GM21360 (cell line): Measurements from ENCODE around the gene NUP160.
"Not testable (repeated sequence)": the region's sequence is repeated elsewhere in the genome, so short reads cannot be mapped to it uniquely, and the experiment has no call there.

Experiments
- ATAC-seq: cut with Tn5 transposase; IDR thresholded peaks from one replicate; pipeline ENCODE4 v1.9.1; 2021; ENCODE audit warnings: mild to moderate bottlenecking, moderate library complexity; ENCODE audit not compliant: unreplicated experiment

Gene NUP160

DNA sequence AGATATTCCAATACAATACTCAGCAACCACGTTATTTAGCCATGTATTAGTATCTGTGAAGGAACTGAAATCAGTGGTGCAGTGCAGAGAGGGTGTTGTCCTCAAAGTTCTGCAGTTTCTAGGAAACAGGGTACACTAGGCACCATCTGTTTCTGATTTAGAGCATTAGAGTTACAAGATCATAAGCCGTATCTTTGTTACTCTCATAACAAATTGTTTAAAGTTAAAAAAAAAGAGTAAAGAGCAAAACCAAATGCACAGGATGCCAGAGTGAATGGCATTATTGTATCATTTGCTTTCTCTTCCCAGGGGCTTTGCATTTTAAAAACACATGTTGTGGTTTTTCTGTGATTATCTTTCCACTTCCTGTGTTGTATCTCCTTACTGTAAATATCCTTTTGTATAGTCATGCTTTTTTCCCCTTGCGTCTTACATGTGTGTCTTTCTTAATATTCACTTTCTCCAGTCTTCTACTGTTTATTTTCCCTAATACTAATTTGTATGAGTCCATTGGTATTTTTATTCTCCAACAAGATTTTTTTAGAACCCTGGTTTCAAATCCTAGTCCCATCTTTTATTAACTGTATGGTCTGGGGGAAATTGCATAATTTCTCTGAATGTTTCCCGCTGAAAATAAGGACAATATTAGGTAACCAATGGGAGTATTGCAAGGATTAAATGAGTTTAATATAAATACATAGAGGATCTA lies 15.2 kb upstream of the NUP160 start:
- peak; percentile 71 for ATAC-seq

DNA sequence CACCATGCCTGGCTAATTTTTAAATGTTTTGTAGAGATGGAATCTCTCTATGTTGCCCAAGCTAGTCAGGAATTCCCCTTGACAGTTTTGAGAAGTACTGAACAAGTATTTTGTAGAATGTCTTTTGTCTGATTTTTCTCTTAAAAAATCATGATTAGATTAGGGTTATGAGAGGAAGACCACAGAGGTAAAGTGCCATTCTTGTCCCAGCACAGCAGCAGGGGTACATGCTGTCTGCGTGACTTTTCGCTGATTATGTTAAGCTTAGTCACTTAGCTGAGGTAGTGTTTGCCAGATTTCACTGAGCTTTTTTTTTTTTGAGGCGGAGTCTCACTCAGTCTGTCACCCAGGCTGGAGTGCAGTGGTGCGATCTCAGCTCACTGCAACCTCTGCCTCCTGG lies 13.6 kb upstream of the NUP160 start:
- no peak for ATAC-seq

DNA sequence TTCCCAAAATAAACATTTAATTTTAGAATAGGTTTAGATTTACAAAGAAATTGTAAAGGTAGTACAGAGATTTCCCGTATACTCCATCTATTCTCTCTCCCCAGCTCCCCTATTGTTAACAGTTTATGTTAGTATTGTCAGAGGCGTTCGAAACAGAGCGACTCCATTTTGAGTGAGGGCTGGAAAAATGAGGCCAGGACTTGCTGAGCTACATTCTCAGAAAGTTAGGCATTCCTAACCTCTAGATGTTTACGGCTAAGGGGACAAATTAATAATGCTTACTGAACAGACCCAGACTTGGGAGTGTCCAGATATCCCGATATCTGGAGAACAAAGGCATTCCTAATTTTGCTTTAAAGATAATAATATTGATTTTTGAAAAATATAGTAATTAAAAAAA lies 12.4 kb upstream of the NUP160 start:
- no peak for ATAC-seq

DNA sequence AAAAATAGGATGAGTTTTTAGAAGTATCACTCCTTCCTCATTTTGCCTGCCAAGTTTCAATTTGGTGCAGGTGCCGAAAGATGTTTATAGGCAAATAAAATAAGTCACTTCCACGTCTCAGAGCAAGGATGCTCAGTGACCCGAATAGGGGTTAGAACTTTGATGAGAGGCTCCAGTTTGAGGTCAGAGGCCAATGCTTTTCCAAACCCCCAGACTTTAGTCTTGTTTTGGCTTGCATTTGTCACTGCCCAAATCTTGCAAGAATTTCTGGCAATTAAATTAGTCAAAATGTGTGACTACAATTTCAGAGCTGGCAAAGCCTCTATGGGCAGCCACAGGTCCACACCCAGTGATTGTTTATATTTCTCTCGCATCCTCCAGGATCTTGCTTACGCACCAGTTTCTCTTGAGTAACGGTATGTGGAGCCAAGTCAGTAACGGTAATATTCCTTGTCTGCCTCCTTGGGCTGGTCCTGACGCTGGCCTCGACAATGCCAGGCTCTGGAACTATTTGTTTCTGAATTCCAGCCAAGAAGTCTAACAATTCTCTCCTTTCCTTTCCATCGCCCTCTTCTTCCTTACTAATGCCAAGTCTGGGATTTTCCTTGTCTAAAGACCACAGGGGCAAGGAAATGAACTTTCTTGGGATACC lies 9.9 kb upstream of the NUP160 start:
- ATAC-seq, result no peak

DNA sequence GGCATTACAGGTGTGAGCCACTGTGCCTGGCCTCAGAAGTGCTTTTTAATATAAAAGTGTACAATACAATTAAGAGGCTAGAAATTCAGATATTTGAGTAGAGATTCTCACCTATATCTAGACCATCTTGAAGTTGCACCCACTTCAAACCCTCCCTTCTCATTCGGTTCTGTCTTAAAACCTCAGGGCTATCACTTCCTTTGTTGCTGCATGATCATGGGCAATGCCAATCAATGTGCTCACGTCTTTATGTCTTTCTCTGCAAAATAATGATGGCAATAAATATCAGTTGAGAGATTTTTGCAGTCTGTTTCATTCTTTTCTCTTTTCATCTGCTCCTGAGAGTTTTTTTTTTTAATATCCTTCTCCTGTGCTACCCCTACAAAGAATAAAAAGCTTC lies 9.3 kb upstream of the NUP160 start:
- ATAC-seq, result no peak

DNA sequence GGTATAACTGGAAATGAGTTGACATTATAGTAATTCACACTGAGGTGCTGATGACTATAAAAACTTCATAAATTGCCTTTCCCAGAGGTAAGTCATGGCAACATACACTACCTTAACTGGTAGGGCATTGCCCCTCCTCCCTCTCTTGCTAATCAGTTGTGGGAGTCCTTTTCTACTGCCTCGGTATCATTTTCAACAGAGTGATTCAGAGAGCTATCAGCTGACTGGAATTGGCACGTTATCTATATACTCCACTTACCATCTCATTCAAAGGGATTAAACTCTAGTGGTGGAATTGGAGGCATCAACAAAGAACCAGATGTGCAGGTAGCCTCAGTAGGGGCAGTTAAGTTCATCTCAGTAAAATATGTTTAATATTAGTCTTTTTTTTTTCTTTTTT lies 8.0 kb upstream of the NUP160 start:
- no peak for ATAC-seq

DNA sequence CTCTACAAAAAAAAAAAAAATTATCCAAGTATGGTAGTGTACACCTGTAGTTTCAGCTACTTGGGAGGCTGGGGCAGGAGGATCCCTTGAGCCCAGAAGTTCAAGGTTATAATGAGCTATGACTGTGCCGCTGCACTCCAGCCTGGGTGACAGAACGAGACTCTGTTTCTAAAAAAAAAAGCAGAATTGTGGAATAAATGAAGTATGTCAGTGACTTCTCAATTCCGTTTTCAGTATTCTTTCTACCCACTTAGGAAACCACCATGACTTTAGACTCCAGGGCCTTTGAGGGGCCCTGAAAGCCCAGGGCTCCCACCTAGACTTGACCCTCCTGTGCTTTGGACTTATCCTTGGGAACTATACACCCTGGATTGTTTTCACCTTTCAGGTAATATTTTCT lies 6.5 kb upstream of the NUP160 start:
- peak; percentile 48 for ATAC-seq

DNA sequence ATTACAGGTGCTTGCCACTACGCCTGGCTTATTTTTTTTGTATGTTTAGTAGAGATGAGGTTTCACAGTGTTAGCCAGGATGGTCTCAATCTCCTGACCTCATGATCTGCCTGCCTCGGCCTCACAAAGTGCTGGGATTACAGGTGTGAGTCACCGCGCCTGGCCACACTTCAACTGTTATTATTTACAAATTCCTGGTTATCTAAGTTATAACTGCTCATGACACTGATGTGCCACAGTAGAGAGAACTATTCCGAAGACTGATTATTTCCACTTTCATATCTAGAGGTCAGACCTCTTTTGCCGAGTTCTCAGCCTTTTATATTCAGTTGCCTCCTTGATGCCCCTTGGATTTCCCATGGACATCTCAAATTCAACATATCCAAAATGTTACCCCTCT lies 3.9 kb upstream of the NUP160 start:
- ATAC-seq, result no peak

DNA sequence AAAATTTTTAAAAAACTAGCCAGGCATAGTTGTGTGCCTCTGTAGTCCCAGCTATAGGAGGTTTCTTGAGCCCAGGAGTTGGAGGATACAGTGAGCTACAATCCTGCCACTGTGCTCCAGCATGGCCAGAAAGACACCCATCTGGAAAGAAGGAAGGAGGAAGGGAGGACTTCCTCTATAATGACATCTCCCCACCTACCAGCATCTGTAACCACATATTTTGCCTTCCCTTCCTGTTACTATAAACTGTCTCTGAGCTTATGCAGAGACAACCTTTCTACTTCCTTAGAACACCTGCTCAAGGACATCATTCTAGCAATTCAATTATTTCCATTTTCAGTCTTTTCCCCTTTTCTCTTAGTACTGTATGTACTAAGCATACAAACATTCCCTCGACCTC lies 2.2 kb upstream of the NUP160 start:
- ATAC-seq, result peak; percentile 34

DNA sequence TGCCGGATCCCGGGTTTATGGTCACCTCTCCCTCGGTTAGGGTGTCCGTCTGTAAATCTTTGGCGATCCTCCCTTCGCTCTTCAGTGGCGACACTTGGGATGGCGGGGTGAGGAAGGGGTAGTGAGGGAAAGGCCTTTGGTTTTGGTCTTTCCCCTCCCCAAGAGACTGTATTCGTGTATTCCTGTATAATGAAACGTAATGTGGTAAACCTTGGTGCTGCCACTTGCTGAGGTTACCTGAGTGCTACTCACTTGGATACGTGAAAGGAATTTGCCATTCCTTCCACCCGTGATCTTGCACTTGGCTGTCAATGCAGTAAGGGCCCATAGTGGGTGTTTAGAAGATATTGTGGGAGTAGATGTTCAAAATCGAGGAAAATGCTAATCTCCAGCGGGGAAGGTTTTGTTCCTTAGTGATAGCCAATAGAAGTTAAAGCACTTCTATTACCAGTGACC lies 578 bp upstream of the NUP160 start:
- peak; percentile 9 for ATAC-seq

DNA sequence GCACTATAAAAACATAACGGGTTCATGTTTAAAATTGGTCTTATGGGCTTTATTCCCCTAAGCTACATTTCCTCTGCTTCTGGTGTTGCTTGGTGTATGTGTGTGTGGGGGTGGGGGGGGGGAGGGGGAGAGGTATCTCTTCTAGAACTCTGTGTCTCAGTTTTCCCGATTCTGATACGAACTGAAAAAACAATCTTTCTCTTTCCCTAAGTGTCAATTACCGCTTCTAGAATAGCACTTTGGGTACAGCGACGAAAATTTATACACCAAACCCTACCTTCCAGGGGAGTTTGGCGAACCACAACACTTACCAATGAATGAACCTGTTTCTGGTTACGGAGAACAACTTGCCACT lies 636 bp downstream of the NUP160 start:
- no peak for ATAC-seq

DNA sequence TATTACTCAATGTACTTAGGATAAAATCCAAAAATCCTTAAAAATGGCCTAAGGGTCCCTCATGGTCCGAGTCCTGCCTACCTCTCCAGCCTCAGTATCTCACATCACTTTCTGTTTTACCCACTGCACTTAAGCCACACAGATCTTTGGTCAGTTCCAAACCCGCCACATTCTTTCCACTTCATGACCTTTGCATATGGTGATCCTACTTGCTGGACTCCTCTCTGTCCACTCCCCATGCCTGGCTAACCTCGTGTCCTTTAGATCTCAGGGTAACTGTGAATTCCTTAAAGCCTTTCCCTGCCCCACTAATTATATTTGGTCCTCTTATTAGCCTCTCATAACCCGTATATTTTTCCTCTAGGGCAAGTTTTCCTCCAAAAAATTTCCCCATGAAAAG lies 1.2 kb downstream of the NUP160 start:
- no peak for ATAC-seq

DNA sequence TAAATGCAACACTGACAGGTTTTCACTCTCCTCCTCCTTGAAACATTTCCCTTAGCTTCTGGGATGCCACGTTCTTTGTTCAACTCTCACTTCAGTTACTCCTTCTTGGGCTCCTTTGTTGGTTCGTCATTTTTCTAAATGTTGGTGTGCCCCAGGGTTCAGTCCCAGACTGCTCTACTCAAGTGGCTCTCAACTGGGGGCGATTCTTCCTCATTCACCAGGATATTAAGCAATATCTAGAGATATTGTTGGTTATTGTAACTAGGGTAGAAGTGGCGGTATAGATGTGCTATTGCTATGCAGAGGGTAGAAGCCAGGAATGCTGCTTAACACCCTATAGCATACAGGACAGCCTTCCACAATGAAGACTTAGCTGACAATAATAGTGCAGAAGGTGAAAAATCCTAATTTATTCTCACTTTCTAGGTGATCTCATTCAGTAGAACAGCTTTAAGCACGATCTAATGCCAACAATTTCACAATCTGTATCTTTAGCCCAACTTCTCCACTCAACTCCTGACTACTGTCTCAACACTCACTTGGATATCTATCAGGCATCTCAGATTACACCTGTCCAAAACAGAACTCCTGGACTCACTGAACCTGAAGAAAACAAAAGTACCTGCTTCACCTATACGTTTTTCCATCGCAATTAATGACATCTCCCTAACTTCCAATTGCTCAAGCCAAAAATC lies 4.6 kb downstream of the NUP160 start:
- no peak for ATAC-seq

DNA sequence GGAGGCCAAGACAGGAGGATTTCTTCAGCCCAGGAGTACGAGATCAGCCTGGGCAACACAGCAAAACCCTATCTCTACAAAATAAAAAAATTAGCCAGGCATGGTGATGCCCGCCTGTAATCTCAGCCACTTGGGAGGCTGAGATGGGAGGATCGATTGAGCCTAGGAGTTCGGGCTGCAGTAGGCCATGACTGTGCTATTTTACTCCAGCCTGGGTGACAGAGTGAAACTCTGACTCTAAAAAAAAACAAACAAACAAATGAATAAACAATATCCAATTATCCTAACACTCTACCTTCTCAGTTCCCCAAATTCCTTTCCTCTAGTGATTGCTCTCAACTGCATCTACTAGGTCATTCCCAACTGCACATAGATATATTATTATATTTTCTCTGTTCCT lies 5.4 kb downstream of the NUP160 start:
- no peak for ATAC-seq

DNA sequence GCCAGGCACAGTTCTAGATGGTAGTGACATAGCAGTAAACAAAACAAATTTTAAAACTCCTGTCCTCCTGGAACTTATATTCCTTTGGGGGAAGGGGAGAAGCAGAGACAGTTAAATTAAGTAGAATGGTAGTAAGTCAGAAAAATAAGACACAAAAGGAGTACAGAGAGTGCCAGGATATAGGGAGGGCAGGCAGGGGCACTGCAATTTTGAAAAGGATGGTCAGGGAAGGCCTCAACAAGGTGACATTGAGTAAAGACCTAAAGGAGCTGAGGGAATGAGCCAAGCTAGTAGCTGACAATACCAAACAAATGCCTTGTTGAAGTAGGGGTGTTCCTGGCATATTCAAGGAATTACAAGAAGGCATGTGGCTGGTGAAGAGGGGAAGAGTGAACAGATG lies 10.2 kb downstream of the NUP160 start:
- no peak for ATAC-seq

DNA sequence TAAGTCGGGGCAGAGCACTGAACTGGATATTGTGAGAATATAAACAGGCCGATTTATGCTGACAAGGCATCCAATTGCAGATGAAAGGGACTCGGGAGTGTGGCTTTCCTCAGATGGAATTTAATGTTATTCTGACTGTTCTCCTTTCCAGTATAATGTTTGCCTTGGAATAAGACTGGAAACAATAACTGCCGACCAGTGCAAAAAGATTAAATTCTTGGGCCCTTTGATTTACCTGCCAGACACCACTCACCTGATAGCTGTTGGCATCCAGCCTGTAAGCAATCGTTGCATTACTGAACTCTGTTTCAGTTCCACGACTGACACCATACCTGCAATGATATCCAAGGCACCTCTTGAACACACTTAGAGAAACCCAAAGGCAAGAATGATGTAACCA lies 10.9 kb downstream of the NUP160 start:
- ATAC-seq, result no peak

DNA sequence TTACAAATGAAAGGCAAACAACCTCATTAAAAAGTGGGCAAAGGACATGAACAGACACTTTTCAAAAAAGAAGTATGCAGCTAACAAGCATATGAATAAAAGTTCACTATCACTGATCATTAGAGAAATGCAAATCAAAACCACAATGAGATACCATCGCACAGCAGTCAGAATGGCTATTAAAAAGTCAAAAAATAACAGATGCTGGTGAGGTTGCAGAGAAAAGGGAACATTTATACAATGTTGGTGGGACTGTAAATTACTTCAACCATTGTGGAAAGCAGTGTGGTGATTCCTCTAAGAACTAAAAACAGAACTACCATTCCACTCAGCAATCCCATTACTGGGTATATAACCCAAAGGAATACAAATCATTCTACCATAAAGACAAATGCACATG lies 18.1 kb downstream of the NUP160 start:
- ATAC-seq, result not testable (repeated sequence)

DNA sequence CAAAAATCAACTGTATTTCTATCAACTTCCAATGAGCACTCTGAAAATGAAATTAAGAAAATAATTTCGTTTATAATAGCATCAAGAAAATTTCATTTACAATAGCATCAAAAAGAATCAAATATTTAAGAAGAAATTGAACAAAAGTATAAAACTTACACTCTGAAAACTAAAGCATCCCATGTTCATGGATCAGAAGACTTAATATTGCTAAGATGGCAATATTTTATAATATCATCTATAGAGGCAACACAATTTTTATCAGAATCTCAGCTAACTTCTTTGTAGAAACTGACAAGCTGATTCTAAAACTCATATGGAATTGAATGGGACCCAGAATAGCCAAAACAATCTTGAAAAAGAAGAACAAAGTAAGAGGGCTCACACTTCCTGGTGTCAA lies 19.9 kb downstream of the NUP160 start:
- ATAC-seq, result no peak

DNA sequence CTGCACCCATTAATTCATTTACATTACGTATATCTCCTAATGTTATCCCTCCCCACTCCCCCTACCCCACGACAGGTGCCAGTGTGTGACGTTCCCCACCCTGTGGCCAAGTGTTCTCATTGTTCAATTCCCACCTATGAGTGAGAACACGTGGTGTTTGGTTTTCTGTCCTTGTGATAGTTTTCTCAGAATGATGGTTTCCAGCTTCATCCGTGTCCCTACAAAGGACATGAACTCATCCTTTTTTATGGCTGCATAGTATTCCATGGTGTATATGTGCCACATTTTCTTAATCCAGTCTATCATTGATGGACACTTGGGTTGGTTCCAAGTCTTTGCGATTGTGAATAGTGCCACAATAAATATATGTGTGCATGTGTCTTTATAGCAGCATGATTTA lies 25.5 kb downstream of the NUP160 start:
- ATAC-seq, result not testable (repeated sequence)

DNA sequence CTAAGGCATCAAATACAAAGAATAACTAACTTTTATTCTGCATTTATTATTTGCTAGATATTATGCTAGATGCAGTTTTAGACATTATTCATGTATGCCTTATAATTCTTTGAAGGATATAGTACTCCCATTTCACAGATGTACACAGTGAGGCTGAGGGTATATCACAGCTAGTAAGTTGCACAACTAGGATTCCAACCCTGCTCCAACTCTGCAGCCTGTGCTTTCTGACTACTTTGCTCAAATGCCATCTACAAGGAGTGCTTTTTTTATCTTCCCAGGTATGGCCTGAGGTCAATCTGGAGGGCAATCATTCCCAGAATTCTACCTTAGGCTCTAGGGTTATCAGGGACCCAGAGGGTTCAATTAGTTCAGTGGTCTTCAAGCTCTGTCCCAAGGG lies 28.4 kb downstream of the NUP160 start:
- ATAC-seq, result no peak

DNA sequence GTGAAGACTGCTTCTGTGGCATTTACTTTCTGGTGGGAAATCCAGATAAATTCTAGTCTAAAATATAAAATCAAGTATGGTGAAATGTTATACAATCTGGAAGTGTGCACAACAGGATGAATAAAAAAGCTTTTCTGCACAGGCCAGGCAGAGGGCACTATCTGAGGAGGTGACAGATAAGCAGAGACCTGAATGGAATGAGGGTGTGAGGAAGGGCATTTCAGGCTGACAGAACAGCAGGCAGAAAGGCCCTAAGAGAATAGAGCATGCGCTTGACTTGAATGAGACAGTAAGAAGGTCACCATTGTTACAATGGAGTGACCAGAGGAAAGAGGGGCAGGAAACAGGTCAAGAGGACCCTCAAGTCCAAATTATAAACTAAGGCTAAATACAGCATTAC lies 47.4 kb downstream of the NUP160 start:
- ATAC-seq, result no peak

DNA sequence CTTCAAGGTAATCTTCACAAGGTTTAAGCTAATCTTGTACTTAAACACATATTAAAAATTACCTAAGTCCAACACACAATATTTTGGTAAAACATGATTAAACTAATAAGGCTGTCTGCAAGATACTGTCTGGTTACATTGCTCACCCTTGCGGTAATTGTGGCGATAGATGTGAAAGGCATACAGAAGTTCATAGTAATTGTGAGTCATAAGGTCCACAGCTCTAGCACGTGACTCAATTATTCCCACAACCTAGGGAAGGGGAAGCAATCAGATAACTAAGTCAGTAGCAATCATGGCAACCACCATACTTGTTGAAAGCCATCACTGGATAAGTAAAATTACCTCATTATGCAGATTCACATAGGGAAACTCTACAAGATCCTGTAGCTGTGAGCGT lies 50.5 kb downstream of the NUP160 start:
- no peak for ATAC-seq
